Measurements from ENCODE around the gene LDLRAD4.

Gene LDLRAD4

GRCh38 chr18:13265911-13266217 lies 47.3 kb downstream of the LDLRAD4 start:
- DNase-seq (ENCODE audit: low spot score): no peak

GRCh38 chr18:13266218-13267100 lies 47.9 kb downstream of the LDLRAD4 start:
- no peak for DNase-seq (ENCODE audit: low spot score)

- DNase-seq (ENCODE audit: low spot score): no peak
These were observed 48.9 kb downstream of the LDLRAD4 start for GRCh38 chr18:13267431-13267873.

GRCh38 chr18:13268158-13269012 lies 49.8 kb downstream of the LDLRAD4 start:
- DNase-seq (ENCODE audit: low spot score): peak; percentile 44

- DNase-seq (ENCODE audit: low spot score): no peak
These were observed 50.4 kb downstream of the LDLRAD4 start for GRCh38 chr18:13269013-13269280.

- DNase-seq (ENCODE audit: low spot score): peak; percentile 25
These were observed 51.0 kb downstream of the LDLRAD4 start for GRCh38 chr18:13269521-13270011.

- DNase-seq (ENCODE audit: low spot score): no peak
These were observed 51.8 kb downstream of the LDLRAD4 start for GRCh38 chr18:13270279-13270855.

- no peak for DNase-seq (ENCODE audit: low spot score)
These were observed 52.8 kb downstream of the LDLRAD4 start for GRCh38 chr18:13271302-13271911.

GRCh38 chr18:13272416-13272815 lies 53.9 kb downstream of the LDLRAD4 start:
- DNase-seq (ENCODE audit: low spot score): no peak

GRCh38 chr18:13273800-13274199 lies 55.2 kb downstream of the LDLRAD4 start:
- DNase-seq (ENCODE audit: low spot score): no peak

- no peak for DNase-seq (ENCODE audit: low spot score)
These were observed 56.5 kb downstream of the LDLRAD4 start for GRCh38 chr18:13275075-13275474.

- no peak for DNase-seq (ENCODE audit: low spot score)
These were observed 58.3 kb downstream of the LDLRAD4 start for GRCh38 chr18:13276530-13277520.

- no peak for DNase-seq (ENCODE audit: low spot score)
These were observed 59.6 kb downstream of the LDLRAD4 start for GRCh38 chr18:13278062-13278630.

- DNase-seq (ENCODE audit: low spot score): no peak
These were observed 60.9 kb downstream of the LDLRAD4 start for GRCh38 chr18:13279181-13280069.

GRCh38 chr18:13280070-13280795 lies 61.7 kb downstream of the LDLRAD4 start:
- no peak for DNase-seq (ENCODE audit: low spot score)

GRCh38 chr18:13281406-13281805 lies 62.8 kb downstream of the LDLRAD4 start:
- DNase-seq (ENCODE audit: low spot score): no peak

GRCh38 chr18:13283746-13284145 lies 65.2 kb downstream of the LDLRAD4 start:
- no peak for DNase-seq (ENCODE audit: low spot score)

GRCh38 chr18:13284330-13285027 lies 65.9 kb downstream of the LDLRAD4 start:
- no peak for DNase-seq (ENCODE audit: low spot score)
